Smooth muscle cell (in vitro differentiated cells): ENCODE measurements around the gene CD58. TPM values are rescaled to one million over a fixed set of nuclear protein-coding genes. Genes with fewer than 3 reads are reported as not detected.

Experiments
- DNase-seq: peaks from one replicate; lab custom pipeline; 2025; ENCODE audit not compliant: unreplicated experiment; lab: John Stamatoyannopoulos, UW
- H2AFZ ChIP-seq: fragments of 200-600 bp; sonication (generic); 2 replicates; pipeline ENCODE4 v1.6.0; 2016; ENCODE audit warnings: antibody characterized with exemption, low read depth, mild to moderate bottlenecking
- H3F3A ChIP-seq: fragments of 200-600 bp; sonication (generic); 2 replicates; pipeline ENCODE4 v1.6.0; 2017; ENCODE audit warnings: antibody characterized with exemption, low read depth
- H3K27ac ChIP-seq: fragments of 200-600 bp; sonication (generic); 2 replicates; pipeline ENCODE4 v1.5.1; 2016; ENCODE audit warnings: low read depth, mild to moderate bottlenecking
- H3K27me3 ChIP-seq: fragments of 200-600 bp; sonication (generic); 2 replicates; pipeline ENCODE4 v1.6.1; 2016; ENCODE audit warnings: low read depth, mild to moderate bottlenecking
- H3K36me3 ChIP-seq: fragments of 200-600 bp; sonication (generic); 2 replicates; pipeline ENCODE4 v1.5.1; 2016; ENCODE audit warnings: low read depth
- H3K4me1 ChIP-seq: fragments of 200-600 bp; sonication (generic); 2 replicates; pipeline ENCODE4 v1.5.1; 2016; ENCODE audit warnings: low read depth
- H3K4me2 ChIP-seq: fragments of 200-600 bp; sonication (generic); 2 replicates; pipeline ENCODE4 v1.6.0; 2016; ENCODE audit warnings: mild to moderate bottlenecking
- H3K4me3 ChIP-seq: fragments of 200-600 bp; sonication (generic); 2 replicates; pipeline ENCODE4 v1.5.1; 2016; ENCODE audit warnings: mild to moderate bottlenecking
- H3K79me2 ChIP-seq: fragments of 200-600 bp; sonication (generic); 2 replicates; pipeline ENCODE4 v1.6.0; 2016; ENCODE audit warnings: low read depth, mild to moderate bottlenecking
- H3K9ac ChIP-seq: fragments of 200-600 bp; sonication (generic); 2 replicates; pipeline ENCODE4 v1.6.0; 2016; ENCODE audit warnings: low read depth
- H3K9me3 ChIP-seq: fragments of 200-600 bp; sonication (generic); replicated peaks from 2 replicates; pipeline ENCODE4 v1.5.1; 2016; ENCODE audit warnings: low read depth
- H4K20me1 ChIP-seq: fragments of 200-600 bp; sonication (generic); 2 replicates; pipeline ENCODE4 v1.6.0; 2016; ENCODE audit warnings: low read depth
- WGBS: methylation state at CpG from one replicate; pipeline ENCODE4 v1.1.7; 2016; ENCODE audit warnings: low lambda C conversion rate; 5-methylcytosine and 5-hydroxymethylcytosine counted together
- polyA plus RNA-seq: library from polyadenylated mRNA; unstranded; fragments of >200 nt; fragmentation: Nextera tagmentation; extraction: Ambion mirVana; gene quantifications from 2 replicates; pipeline ENCODE4 v1.2.1, GENCODE V29; 2016
- total RNA-seq: library from RNA; depleted of rRNA; stranded (reverse); fragments of >200 nt; gene quantifications from 2 replicates; pipeline ENCODE4 v1.2.3, GENCODE V29; 2014
- TF ChIP-seq, protein P1 (sequence below): fragments of 200-600 bp; sonication (generic); IDR thresholded peaks from 2 replicates; pipeline ENCODE4 v1.5.1; 2017; ENCODE audit warnings: borderline replicate concordance, mild to moderate bottlenecking, antibody characterized with exemption; ENCODE audit not compliant: insufficient read depth, poor library complexity, severe bottlenecking

The CD58 gene
- total and polyA plus RNA-seq, 2 experiments from 2014 or later, result 33.5 to 43.8 TPM

DNA sequence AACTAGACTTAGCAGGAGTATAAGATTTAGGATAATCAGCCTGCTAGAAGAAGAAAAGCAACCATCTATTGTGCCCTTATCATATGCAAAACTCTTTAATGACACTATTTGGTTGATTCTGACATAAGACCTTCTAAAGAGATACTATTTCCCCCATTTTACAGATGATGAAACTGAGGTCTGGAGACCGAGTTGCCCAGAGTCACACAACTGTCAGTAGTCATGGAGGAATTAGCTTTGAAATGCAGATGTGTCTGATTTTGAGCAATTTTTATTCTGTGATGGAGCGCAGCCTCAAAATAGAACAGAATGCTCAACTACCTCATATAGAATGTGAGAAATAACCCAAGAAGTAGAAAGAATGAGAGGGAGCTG, 69.0 kb downstream of the CD58 start:
- Histone ChIP-seq H3K27me3 (no peaks in the 10 kb centered on the region), H3K79me2 (no peaks in the 10 kb centered on the region), H3K4me3 (no peak overlapping the region), H3K4me2 (no peak overlapping the region), H3K4me1 (no peaks in the 10 kb centered on the region), H3K27ac (no peak overlapping the region), H3F3A (peaks cover 5% of the 10 kb centered on the region), H2AFZ (no peak overlapping the region), H3K9ac (no peak overlapping the region), H3K36me3 (no peaks in the 10 kb centered on the region), H4K20me1 (no peaks in the 10 kb centered on the region), H3K9me3 (no peaks in the 10 kb centered on the region)
- TF ChIP-seq, protein P1, sequence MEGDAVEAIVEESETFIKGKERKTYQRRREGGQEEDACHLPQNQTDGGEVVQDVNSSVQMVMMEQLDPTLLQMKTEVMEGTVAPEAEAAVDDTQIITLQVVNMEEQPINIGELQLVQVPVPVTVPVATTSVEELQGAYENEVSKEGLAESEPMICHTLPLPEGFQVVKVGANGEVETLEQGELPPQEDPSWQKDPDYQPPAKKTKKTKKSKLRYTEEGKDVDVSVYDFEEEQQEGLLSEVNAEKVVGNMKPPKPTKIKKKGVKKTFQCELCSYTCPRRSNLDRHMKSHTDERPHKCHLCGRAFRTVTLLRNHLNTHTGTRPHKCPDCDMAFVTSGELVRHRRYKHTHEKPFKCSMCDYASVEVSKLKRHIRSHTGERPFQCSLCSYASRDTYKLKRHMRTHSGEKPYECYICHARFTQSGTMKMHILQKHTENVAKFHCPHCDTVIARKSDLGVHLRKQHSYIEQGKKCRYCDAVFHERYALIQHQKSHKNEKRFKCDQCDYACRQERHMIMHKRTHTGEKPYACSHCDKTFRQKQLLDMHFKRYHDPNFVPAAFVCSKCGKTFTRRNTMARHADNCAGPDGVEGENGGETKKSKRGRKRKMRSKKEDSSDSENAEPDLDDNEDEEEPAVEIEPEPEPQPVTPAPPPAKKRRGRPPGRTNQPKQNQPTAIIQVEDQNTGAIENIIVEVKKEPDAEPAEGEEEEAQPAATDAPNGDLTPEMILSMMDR, result no peak
- no peak for DNase-seq
- 94% methylated on average over 2 of the region's 2 CpGs for WGBS

DNA sequence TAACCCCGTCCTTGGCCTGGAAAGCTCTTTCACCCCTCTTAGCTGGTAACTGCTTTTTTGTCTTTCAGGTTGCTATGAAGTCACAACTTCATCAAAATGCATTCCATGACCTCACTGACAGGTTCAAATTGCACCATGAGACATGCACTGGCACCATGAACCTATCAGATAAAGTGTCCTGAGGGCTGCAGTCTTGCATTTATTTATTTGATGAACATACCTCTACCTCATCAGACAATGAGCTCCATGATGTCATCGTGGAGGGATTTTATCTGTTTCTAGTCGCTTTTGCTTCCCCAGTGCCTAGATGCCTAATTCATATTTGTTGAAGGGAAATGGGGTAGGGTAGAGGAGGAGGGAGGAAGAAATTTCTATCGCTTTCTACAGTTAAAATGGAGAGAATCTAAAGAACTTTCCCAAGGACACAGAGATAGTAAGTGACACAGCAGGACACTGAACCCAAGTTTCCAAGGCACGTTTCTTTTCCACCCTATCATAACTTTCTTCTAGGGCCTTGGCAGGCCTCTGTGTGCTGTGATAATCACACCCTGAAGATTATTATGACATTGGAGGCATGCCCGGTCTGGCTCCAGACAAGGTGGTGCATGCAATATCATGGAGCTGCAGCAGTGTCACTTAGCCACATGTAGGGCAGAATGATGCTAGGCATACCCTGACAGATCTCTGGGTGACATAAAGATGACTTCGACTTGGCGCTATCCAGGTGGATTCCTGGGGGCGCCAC, 69.5 kb downstream of the CD58 start:
- Histone ChIP-seq H2AFZ (no peak overlapping the region), H3K27me3 (no peaks in the 10 kb centered on the region), H3F3A (peaks cover 5% of the 10 kb centered on the region), H4K20me1 (no peaks in the 10 kb centered on the region), H3K79me2 (no peaks in the 10 kb centered on the region), H3K4me2 (no peak overlapping the region), H3K9me3 (no peaks in the 10 kb centered on the region), H3K4me3 (no peak overlapping the region), H3K27ac (no peak overlapping the region), H3K4me1 (no peaks in the 10 kb centered on the region), H3K9ac (no peak overlapping the region), H3K36me3 (no peaks in the 10 kb centered on the region)
- WGBS, result 89% methylated on average over 9 of the region's 9 CpGs
- TF ChIP-seq, protein P1, result no peak
- no peak for DNase-seq

DNA sequence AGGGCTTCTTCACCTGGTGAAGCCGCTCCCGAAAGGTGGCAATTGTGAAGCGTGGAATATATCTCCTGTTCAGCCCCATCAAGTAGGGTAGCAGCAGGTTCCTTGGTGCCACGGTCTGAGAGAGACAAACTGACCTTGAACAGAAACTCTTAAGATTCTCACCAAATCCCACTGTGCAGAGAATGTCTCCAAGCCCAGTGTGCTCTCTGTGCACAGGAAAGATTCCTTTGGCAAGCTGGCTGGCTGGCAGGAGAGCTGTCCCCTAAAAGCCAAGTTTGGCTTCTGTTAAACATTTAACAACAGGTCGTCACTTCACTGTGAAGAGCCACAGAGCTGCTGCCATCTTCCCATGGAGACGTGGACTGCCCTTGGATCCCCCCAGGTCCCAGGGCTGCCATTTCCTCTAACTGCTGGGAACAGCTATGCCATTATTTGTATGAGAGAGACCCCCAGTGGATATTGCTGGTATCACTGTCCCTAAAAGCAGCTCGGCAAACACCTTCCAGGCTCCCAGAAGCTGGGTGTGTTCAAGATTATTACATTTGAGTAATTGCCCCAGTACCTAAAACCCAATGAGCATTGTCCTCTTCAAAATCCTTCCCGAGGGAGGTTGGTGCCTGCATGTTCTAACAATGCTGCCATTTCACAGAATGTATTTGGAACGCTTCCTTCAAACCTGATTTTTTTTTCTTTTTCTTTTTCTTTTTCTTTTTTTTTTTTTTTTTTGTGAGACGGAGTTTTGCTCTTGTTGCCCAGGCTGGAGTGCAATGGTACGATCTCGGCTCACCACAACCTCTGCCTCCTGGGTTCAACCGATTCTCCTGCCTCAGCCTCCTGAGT, 71.8 kb downstream of the CD58 start:
- no peak overlapping the region for H3K4me2 ChIP-seq
- H3F3A ChIP-seq, result peaks cover 5% of the 10 kb centered on the region
- WGBS, result 57% methylated on average over 13 of the region's 13 CpGs
- H3K4me1 ChIP-seq, result peaks cover 12% of the 10 kb centered on the region
- peak overlapping the region; percentile 68 for H2AFZ ChIP-seq
- H4K20me1 ChIP-seq, result no peaks in the 10 kb centered on the region
- H3K36me3 ChIP-seq, result no peaks in the 10 kb centered on the region
- no peak overlapping the region for H3K4me3 ChIP-seq
- H3K27ac ChIP-seq, result no peak overlapping the region
- DNase-seq, result peak; percentile 15
- H3K79me2 ChIP-seq, result no peaks in the 10 kb centered on the region
- H3K9ac ChIP-seq, result no peak overlapping the region
- no peaks in the 10 kb centered on the region for H3K27me3 ChIP-seq
- no peaks in the 10 kb centered on the region for H3K9me3 ChIP-seq
- TF ChIP-seq, protein P1, result peak; percentile 75
